GM19468 (cell line): Measurements from ENCODE around the gene NGEF.

ENCODE experiments used
- ATAC-seq: cut with Tn5 transposase; IDR thresholded peaks from one replicate; pipeline ENCODE4 v1.9.1; 2021; ENCODE audit warnings: mild to moderate bottlenecking, moderate library complexity, moderate number of reproducible peaks; ENCODE audit not compliant: unreplicated experiment; ENCODE audit errors: extremely low read depth

NGEF gene

GRCh38 chr2:233002829-233003657 is 10.0 kb downstream of the NGEF start:
- ATAC-seq, result no peak

DNA sequence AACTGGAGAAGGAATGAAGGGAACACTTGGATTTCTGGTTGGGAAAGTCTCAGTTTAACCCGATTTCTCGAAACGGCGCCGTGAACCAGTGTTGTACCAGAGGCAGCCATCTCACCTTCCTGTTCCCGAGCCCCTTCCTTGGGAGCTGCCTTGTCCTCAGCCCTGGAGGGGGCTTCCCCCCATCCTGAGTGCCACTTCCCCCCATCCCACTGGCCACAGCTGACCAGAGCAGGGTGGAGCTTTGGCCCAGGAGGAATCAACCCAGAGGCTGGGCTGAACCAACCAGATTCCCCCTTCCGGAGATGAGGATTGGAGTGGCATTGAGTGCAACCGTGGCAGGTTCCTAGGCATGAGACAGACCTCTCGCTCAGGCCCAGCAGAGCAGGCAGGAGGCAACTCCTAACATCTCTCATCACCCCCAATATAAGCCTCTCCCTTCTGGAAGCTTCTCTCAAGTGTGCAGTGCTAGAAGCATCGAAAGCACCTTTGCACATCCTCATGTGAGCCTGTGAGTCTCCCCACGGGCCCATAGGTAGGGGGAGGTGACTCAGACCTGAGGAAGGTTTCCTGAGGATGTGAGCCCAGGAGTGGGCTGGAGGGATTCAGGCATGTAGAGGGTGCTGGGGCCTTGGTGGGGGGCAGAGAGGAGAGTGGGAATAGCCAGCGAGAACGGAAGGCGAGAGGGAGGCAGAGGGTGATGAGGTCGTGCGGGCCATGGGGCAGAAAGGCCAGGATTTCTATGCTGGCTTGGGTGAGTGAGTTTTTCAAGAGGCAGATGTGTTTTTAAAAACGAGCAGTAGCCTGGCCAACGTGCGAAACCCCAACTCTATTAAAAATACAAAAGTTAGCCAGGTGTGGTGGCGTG is 11.9 kb downstream of the NGEF start:
- no peak for ATAC-seq

- no peak for ATAC-seq
These were observed 13.7 kb downstream of the NGEF start for GRCh38 chr2:232999354-232999753.

DNA sequence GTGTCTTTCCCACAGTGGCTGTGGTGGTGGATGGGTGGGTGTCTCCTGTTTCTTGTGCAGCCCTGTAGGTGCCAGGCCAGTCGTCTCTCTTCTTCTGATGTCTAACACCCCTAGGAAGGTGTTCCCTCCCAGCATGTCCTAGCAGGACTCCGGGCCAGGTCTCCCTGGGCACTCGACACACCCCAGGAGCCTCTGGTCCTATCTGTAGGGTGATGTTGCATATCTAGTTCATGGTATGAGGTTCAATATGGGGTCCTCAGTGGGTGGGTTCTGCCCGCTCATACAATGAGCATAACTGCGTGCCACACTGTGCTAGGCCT is 14.4 kb downstream of the NGEF start:
- no peak for ATAC-seq

DNA sequence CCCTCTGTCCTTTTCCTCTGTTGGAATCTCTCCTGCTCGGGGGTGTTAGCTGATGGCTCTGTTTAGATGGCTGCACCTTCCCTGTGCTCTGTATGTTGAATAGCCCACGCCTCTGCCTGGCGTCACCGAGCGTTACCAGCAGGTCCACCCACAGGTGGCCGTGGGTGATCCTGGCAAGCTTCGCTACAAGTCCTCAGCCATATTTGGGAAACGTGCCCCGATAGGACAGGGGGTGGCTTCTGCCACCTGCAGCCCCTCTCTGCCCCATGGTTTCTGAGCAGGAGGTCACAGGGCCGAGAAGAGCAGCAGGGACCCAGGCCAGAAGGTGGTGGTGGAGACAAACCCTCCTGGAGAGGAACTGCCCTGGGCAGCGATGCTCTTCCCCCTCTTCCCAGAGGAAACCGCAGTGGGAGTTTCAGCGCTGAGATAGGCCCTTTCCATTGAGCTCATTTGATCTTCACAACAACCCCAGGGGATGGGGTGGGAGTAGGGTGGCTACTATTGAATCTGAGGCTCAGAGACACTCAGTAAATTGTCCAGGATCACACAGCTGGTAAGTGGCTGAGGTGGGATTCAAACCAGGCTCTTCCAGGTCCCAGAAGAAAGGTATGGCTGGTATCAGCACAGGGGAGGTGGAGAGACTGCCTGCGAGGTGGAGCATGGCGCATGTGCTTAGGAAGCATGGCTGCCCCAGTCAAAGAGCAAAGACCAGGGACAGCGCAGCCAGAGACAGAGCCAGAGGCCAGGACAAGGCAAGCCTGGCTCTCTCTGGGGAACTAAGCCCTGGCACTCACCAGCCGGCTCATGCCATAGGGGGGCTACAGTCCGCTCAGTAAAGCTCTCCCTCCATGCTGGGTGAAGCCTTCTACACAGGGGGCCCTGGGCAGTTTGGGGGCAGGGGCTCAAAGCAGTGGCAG is 15.0 kb downstream of the NGEF start:
- no peak for ATAC-seq

DNA sequence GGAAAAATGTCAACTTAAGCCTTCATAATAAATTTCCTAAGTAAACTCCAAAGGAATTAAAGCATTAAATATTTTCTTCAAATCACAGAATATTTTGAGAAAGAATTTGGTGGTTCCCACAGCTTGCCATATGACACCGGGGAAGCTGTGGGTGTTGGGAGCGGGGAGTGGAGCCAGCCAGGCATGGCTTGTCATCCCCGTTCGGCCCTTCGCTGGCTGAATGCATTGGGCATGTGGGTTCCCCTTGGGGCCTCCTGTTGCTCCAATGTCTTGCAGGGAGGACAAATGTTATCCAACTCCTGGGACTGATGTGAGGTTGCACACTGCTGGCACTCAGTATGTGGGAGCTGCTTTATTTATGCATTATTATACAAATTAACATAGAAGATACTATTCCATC is 18.6 kb downstream of the NGEF start:
- no peak for ATAC-seq

GRCh38 chr2:232993231-232993821 is 19.7 kb downstream of the NGEF start:
- ATAC-seq, result no peak

GRCh38 chr2:232986155-232986554 is 26.9 kb downstream of the NGEF start:
- ATAC-seq, result no peak

DNA sequence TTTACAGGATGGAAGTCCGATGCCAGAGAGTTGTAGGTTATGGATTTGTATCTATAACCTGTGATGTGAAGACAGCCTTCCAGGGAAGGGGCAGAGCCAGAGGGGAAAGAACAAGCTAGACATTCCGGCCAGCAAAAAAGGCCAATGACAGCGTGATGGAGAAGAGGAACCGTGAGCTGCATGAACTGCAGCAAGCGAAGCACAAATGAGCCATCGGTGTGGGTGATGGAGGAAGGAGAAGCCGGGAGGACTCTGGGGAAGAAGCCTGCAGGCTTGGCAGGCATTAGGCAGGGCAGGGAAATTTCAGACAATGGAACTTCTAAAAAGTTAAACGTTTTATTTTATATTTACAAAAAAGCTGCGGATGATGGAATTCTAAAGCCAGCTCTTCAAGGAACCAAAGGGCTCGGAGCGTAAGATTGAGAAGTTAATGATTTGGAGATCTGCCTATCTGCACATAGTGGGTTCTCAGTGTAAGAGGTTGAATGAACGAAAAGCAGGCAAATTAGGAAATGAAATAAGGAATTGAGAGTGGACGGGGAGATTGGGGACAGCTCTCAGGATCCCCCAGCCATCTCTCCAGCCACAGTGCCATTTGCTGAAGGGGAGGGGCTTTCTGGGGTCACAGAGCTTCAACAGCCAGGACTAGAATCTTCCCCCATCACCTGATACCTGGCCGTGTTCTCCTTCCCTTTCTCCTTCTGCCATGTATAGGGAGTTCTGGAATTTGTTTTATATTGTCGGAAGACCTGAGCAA is 28.4 kb downstream of the NGEF start:
- no peak for ATAC-seq

GRCh38 chr2:232983669-232984140 is 29.4 kb downstream of the NGEF start:
- no peak for ATAC-seq

DNA sequence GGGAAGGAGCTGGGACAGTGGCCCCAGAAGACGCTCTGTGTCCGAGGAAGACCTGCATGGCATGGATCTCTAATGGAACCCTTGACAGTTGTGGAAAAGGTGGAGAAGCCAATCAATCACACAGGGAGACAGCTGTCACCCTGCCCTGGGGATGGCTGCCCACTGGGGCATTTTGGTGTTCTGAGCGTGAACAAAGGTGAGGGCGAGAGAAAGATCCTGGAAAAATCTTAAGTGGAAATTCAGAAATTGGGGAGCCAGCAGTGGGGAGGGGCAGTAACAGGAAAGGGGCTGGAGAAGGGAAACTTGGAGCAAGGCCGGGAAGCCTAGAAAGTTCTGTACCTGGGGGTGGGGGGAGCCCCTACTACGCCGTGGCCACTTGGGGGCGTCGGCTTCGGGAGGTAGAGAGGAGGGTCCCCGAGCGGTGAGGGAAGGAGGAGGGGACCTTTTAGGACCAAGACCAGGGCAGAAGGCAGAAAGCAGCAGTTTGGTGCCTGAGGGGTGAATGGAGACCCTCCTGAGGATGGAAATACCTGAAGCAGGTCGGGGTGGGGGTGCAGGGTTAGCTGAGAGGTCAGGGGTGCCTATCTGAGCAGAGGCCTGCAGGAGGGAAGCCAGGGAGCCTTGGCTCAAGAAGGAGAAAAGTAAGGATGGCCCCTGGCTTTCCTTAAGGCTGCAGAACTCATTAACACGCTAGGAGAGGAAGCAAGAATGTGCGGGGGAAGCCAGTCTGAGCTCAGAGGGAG is 30.0 kb downstream of the NGEF start:
- ATAC-seq, result no peak

DNA sequence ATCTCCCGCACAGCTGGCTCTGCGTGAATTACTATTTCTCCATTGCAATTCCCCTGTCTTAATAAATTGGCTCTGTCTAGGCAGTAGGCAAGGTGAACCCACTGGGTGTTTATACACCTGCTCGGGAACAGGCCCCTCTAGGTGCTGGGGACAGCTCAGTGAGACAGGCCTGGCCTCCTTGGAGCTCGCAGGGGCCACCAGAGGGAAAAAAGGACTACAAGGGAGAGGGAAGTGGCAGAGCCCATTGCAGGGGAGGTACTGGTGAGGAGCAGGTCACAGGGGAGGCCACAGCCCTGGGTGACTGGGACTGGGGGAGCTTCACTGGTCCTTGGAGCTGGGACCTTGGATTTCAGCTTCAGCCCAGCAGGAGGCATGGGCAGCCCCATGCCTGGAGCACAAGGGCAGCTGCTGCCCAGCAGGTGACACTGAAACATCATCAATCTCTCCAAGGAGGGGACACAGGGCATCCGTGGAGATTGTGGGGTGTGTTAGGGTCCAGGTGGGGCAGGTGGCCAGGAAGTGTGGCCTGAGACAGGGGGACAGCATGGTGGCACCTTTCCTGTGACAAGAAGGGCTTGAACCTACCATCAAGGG is 31.2 kb downstream of the NGEF start:
- no peak for ATAC-seq

- no peak for ATAC-seq
These were observed 31.7 kb downstream of the NGEF start for GRCh38 chr2:232981356-232981755.

- no peak for ATAC-seq
These were observed 32.4 kb downstream of the NGEF start for GRCh38 chr2:232980683-232981082.

GRCh38 chr2:232979871-232980461 is 33.1 kb downstream of the NGEF start:
- ATAC-seq, result no peak

DNA sequence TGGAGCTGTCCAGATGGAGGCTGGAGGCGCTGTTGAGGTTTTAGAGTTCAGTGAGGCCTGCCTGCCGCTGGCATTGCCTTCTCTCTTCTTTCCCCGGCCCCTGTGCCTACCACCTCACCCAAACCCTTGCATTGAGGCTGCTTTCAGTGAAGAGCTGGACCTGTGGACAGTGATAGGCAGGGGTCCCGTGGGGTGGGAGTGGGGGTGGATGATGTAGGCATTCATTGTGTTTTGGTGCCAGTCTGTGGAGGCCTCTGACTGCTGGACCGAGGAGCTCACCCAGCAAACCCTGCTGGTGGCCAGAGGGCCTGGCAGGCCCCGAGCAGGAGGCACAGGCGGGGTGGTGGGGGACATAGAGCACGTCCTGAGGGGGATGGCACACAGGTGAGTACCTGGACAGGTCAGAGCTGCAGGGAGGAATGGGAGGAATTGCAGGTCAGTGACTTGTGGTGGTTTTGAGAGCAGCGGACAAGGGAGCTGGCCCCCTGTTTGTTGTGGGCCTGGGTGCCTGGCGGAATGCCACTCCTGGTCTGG is 35.6 kb downstream of the NGEF start:
- no peak for ATAC-seq

DNA sequence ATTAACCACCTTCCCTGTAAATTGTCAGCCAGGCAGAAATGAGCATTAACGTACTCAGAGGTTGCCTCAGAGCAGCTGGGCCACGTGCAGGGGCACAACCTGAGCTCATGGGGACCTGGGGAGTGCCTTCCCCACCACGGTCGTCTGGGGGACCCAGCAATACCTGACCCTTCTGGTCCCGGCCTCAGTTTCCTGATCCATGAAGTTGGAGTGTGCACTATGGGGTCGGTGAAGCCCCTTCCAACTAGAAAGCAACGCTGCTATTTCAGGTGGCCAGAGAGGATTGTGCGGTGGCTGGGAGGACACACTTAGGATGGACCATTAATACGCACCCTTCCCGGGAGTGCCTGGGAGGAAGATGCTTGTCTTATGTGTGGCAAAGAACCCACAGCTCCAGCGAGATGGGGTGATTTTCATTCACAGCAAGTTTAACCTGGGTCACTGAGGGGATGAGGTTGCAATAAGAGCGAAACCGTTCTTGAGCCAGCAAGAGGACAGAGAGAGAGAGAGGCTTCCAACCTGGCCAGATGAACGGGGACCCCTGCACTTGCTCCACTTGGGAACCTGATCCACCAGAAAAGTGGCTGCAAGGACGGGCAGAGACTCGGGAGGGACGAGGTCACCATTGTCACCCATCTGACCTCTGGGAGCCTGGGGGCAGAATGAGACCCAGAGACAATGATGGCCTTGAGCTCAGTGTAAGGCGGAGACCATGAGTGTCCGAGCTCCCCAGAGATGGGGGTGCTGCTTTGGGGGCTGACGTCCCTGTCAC is 36.2 kb downstream of the NGEF start:
- ATAC-seq, result no peak
